ENCODE data around the gene PRKCZ.

The PRKCZ gene

DNA sequence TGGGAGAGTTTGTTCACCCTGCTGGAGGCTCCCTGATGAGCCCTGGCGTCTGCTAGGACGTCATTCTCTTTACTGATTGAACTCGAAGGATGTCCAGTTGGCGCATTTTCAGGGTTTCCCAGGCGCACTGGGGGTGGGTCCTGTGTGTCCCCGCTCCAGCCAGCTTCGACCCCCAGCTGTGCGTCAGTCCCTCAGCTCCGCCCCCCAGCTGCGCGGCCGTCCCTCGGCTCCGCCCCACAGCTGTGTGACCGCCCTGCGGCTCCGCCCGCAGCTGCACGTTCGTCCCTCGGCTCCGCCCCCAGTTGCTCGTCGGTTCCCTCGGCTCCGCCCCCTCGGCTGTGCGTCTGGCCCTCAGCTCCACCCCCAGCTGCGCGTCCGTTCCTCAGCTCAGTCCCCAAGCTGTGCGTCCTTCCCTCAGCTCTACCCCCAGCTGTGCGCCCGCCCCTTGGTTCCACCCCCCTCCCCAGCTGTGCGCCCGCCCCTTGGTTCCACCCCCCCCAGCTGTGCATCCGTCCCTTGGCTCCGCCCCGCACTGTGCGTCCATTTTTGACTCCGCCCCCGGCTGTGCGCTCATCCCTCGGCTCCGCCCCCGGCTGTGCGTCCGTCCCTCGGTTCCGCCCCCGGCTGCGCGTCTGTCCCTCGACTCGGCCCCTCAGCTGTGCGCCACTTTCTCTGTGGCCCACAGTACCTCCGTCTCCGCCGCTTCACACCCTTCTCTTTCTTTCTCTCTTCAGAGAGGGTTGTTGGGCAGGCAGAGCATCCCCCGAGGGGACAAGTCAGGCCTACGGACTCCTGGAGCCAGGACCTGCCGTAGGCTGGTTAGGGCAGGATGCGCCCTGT, 83.0 kb downstream of the PRKCZ start:
- peak overlapping the region; percentile 54 for H3K4me3 ChIP-seq (ENCODE audit: low read depth, low read length)
- TF ChIP-seq, protein P1, sequence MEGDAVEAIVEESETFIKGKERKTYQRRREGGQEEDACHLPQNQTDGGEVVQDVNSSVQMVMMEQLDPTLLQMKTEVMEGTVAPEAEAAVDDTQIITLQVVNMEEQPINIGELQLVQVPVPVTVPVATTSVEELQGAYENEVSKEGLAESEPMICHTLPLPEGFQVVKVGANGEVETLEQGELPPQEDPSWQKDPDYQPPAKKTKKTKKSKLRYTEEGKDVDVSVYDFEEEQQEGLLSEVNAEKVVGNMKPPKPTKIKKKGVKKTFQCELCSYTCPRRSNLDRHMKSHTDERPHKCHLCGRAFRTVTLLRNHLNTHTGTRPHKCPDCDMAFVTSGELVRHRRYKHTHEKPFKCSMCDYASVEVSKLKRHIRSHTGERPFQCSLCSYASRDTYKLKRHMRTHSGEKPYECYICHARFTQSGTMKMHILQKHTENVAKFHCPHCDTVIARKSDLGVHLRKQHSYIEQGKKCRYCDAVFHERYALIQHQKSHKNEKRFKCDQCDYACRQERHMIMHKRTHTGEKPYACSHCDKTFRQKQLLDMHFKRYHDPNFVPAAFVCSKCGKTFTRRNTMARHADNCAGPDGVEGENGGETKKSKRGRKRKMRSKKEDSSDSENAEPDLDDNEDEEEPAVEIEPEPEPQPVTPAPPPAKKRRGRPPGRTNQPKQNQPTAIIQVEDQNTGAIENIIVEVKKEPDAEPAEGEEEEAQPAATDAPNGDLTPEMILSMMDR (IDR thresholded peaks at IDR 0.05; ENCODE audit: control insufficient read depth, extremely low read depth, insufficient read depth): no peak
- peak; percentile 74 for DNase-seq (ENCODE audit: low read depth)

DNA sequence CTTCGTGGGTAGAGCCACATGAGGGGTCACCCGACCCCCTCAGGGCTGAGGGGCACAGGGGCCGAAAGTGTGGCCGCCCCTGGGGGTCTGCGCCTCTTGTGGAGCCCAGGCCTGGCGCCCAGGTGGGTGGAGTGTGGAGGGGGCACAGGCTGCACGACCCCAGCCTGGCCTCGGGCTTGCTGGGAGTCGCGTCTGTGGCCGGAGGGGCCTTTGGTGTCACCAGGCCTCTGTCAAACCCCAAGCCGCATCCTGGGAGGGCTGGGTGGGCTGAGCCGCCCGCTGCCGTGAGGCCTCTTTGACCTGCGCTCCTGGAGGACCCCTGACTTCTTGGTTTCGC, 83.6 kb downstream of the PRKCZ start:
- H3K4me3 ChIP-seq (ENCODE audit: low read depth, low read length): peak overlapping the region; percentile 42
- TF ChIP-seq, protein P1 (IDR thresholded peaks at IDR 0.05; ENCODE audit: control insufficient read depth, extremely low read depth, insufficient read depth): no peak
- DNase-seq (ENCODE audit: low read depth): no peak

DNA sequence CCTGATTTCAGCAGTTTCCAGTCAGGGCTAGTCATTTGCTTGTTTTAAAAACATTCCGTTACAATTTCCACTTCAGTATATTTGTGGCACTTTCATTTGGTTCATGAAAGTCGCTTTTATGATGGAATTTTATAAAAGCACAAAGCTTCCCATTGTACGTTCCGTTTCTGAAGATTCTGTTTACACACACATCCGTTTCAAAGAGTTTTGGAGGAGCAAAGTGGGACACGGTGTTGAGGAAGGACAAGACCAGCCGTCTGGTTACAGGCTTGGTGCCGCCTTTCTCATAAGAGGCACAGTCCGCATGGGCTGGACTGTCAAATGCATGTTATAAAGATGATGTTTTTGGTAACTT, 84.0 kb downstream of the PRKCZ start:
- no peak overlapping the region for H3K4me3 ChIP-seq (ENCODE audit: low read depth, low read length)
- DNase-seq (ENCODE audit: low read depth): no peak
- TF ChIP-seq, protein P1 (IDR thresholded peaks at IDR 0.05; ENCODE audit: control insufficient read depth, extremely low read depth, insufficient read depth): no peak

DNA sequence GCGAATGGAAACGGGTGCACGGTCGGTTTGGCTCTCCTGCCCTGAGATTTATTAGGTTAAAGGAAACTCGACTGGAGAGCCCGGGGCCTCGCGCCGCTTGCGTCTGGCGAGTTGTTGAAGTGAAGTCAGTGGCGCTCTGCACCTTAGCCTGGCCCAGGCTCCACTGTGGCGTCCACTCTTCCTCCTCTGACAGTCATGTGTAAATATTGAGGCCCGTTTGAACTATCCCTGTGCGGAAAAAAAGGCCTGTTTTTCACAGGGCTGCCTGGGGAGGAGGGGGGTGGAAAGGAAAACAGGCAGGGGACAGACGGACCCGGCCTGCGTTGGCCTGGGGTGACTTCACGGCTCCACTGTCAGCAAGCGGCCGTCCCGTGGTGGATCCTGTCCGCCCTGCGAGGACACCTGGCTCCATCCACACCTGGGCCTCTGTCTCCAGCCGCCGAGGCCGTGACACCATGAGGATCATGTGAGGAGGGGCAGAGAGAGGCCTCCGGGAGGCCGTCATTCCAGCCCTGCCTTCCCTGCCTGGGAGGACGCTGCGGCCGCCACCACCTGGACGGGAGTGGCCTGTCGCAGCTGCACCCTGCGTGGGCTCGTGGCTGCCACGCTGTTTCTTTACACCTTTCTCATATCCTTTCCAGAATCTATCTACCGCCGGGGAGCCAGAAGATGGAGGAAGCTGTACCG, 84.6 kb downstream of the PRKCZ start:
- TF ChIP-seq, protein P1 (IDR thresholded peaks at IDR 0.05; ENCODE audit: control insufficient read depth, extremely low read depth, insufficient read depth): no peak
- H3K4me3 ChIP-seq (ENCODE audit: low read depth, low read length): no peak overlapping the region
- DNase-seq (ENCODE audit: low read depth): no peak

DNA sequence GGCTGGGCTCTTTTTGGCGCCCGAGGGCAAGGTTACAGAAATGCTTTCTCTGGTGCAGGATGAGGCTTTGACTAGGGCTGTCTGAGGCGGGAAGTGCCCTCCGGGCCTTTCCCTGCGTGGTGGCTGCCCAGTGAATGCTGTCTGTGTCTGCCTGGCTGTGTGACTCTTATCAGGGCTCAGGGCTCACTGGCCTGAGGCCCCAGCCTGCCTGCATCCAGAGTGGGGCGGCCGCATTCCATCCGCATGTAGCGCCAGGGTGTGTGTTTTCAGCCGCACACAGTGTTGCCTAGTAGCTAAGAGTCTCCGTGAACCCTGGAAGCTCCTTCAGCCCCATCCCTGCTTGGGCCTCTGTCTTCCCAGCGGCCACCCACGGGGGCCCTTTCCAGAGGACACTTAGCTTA, 85.2 kb downstream of the PRKCZ start:
- TF ChIP-seq, protein P1 (IDR thresholded peaks at IDR 0.05; ENCODE audit: control insufficient read depth, extremely low read depth, insufficient read depth): no peak
- H3K4me3 ChIP-seq (ENCODE audit: low read depth, low read length): no peak overlapping the region
- no peak for DNase-seq (ENCODE audit: low read depth)

DNA sequence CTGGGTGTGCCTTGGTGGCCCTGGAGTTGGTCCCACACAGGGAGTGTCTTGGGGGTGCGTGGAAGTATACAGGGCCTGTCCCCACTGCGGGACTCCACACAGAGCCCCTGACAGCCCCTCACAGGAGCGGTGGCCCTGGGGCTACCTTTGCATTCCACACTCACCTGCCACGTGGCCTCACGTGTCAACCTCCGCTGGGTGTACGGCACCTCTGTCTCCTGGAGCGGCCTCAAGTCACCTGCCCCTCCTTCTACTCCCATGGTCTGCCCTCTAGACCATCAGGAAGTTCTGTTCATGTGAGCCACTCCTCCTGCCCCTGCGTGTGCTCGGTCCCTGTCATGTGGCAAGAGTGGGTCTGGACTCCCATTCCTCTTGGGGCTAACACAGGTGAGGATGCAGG, 85.7 kb downstream of the PRKCZ start:
- no peak overlapping the region for H3K4me3 ChIP-seq (ENCODE audit: low read depth, low read length)
- TF ChIP-seq, protein P1 (IDR thresholded peaks at IDR 0.05; ENCODE audit: control insufficient read depth, extremely low read depth, insufficient read depth): no peak
- no peak for DNase-seq (ENCODE audit: low read depth)

Data from LNCaP clone FGC (cell line).